SK-N-SH (cell line): ENCODE measurements around the gene ASZ1. TPM values are rescaled to one million over a fixed set of nuclear protein-coding genes. Genes with fewer than 3 reads are reported as not detected.

Source experiments
- CTCF ChIA-PET: fragments of 300-600, 350-600 bp; formaldehyde crosslinking; extraction: SDS; loops from one replicate; lab custom pipeline; 2021; lab: Yijun Ruan, JAX
- POLR2A ChIA-PET: fragments of 350-600 bp; sonication (Branson Sonifier 250); formaldehyde crosslinking; extraction: SDS; loops from one replicate; lab custom pipeline; 2020; ENCODE audit warnings: antibody characterized with exemption, inconsistent platforms; lab: Yijun Ruan, JAX
- DNase-seq: peaks from one replicate; pipeline ENCODE4 v3.0.0; 2012
- H2AFZ ChIP-seq: fragments of 200-600 bp; sonication (generic); 2 replicates; pipeline ENCODE4 v1.8.1; 2016; ENCODE audit warnings: antibody characterized with exemption, mild to moderate bottlenecking, low read depth
- H3F3A ChIP-seq: fragments of 200-600 bp; sonication (generic); replicated peaks from 2 replicates; pipeline ENCODE3; 2016; ENCODE audit warnings: antibody characterized with exemption, mild to moderate bottlenecking; ENCODE audit not compliant: insufficient read depth
- H3K27ac ChIP-seq, 2 experiments: fragments of 200-500 bp in 1 of 2; fragments of 200-600 bp in 1 of 2; sonication (Bioruptor generic) in 1 of 2; sonication (generic), shearing (Covaris generic) in 1 of 2; 2 replicates each; pipeline versions ENCODE4 v1.5.1 to v1.6.1; 2014 to 2016; ENCODE audit warnings: low read depth in 2 of 2, inconsistent platforms in 1 of 2, low read length in 1 of 2, mild to moderate bottlenecking in 1 of 2, mixed read lengths in 1 of 2
- H3K27me3 ChIP-seq: fragments of 200-600 bp; sonication (generic), shearing (Covaris generic); 2 replicates; pipeline ENCODE4 v1.6.1; 2016; ENCODE audit warnings: mixed run types; ENCODE audit not compliant: insufficient read depth
- H3K36me3 ChIP-seq, 2 experiments: fragments of 200-500 bp in 1 of 2; fragments of 200-600 bp in 1 of 2; sonication (Bioruptor generic) in 1 of 2; sonication (generic) in 1 of 2; replicated peaks in 1 of 2; 2 replicates each; pipeline versions ENCODE3 to v1.5.1; 2014 to 2016; ENCODE audit warnings: low read length in 1 of 2, mild to moderate bottlenecking in 1 of 2; ENCODE audit not compliant: insufficient read depth in 2 of 2, control insufficient read depth in 1 of 2
- H3K4me1 ChIP-seq, 2 experiments: fragments of 200-500 bp in 1 of 2; fragments of 200-600 bp in 1 of 2; sonication (Bioruptor generic) in 1 of 2; sonication (generic), shearing (Covaris generic) in 1 of 2; 2 replicates each; pipeline versions ENCODE4 v1.5.1 to v1.6.1; 2014 to 2016; ENCODE audit warnings: low read depth in 1 of 2, low read length in 1 of 2, mixed run types in 1 of 2; ENCODE audit not compliant: insufficient read depth in 2 of 2, control insufficient read depth in 1 of 2
- H3K4me2 ChIP-seq: fragments of 200-600 bp; sonication (generic), shearing (Covaris generic); 2 replicates; pipeline ENCODE4 v1.6.1; 2017; ENCODE audit warnings: mixed run types
- H3K4me3 ChIP-seq, 2 experiments: fragments of 200-500 bp in 1 of 2; fragments of 200-600 bp in 1 of 2; sonication (Bioruptor generic) in 1 of 2; sonication (generic), shearing (Covaris generic) in 1 of 2; 2 replicates each; pipeline versions ENCODE4 v1.5.1 to v1.8.1; 2014 to 2016; ENCODE audit warnings: low read depth in 2 of 2, inconsistent platforms in 1 of 2, low read length in 1 of 2, mild to moderate bottlenecking in 1 of 2, mixed read lengths in 1 of 2, moderate library complexity in 1 of 2
- H3K79me2 ChIP-seq: fragments of 200-600 bp; sonication (generic); 2 replicates; pipeline ENCODE4 v1.8.1; 2017; ENCODE audit warnings: mild to moderate bottlenecking; ENCODE audit not compliant: insufficient read depth
- H3K9ac ChIP-seq: fragments of 200-600 bp; sonication (generic); 2 replicates; pipeline ENCODE4 v1.6.1; 2017; ENCODE audit warnings: mixed run types
- H3K9me2 ChIP-seq: fragments of 200-600 bp; sonication (generic); 2 replicates; pipeline ENCODE4 v1.6.1; 2017; ENCODE audit warnings: mixed run types
- H3K9me3 ChIP-seq: fragments of 200-600 bp; sonication (generic); 2 replicates; pipeline ENCODE4 v1.6.1; 2017; ENCODE audit warnings: mixed run types, mild to moderate bottlenecking, moderate library complexity
- H4K20me1 ChIP-seq: fragments of 200-600 bp; sonication (generic); 2 replicates; pipeline ENCODE4 v1.6.1; 2017; ENCODE audit warnings: mild to moderate bottlenecking, mixed run types; ENCODE audit not compliant: insufficient read depth
- CHD2 ChIP-seq: fragments of 150-350 bp; IDR thresholded peaks from 2 replicates; pipeline ENCODE4 v1.6.1; 2018; ENCODE audit warnings: low read length; ENCODE audit not compliant: partially characterized antibody
- ELF1 ChIP-seq: IDR thresholded peaks from 2 replicates; pipeline ENCODE4 v1.4.0; 2012
- EZH2phosphoT487 ChIP-seq: fragments of 200-600 bp; sonication (generic); IDR thresholded peaks from 2 replicates; pipeline ENCODE4 v1.6.1; 2017; ENCODE audit warnings: low read depth, mixed run types, mild to moderate bottlenecking, antibody characterized with exemption, moderate library complexity, borderline replicate concordance
- FOSL2 ChIP-seq: IDR thresholded peaks from 2 replicates; pipeline ENCODE4 v1.4.0; 2012; ENCODE audit warnings: low read depth, mild to moderate bottlenecking, moderate library complexity, borderline replicate concordance
- MEF2A ChIP-seq: IDR thresholded peaks from 2 replicates; pipeline ENCODE4 v1.4.0; 2012; ENCODE audit warnings: low read depth, borderline replicate concordance
- NFIC ChIP-seq: IDR thresholded peaks from 2 replicates; pipeline ENCODE4 v1.4.0; 2012; ENCODE audit warnings: borderline replicate concordance
- POLR2AphosphoS5 ChIP-seq: IDR thresholded peaks from 2 replicates; pipeline ENCODE4 v1.6.1; 2012; ENCODE audit warnings: low read depth, low read length
- RCOR1 ChIP-seq: fragments of 150-350 bp; IDR thresholded peaks from 2 replicates; pipeline ENCODE4 v1.6.1; 2017; ENCODE audit warnings: antibody characterized with exemption, low read length
- SMC3 ChIP-seq: IDR thresholded peaks from 2 replicates; pipeline ENCODE4 v1.6.1; 2012; ENCODE audit warnings: low read depth, low read length, improper control_type of control experiment
- TAF1 ChIP-seq: IDR thresholded peaks from 2 replicates; pipeline ENCODE4 v1.6.1; 2012; ENCODE audit warnings: low read depth, mild to moderate bottlenecking, low read length, moderate library complexity, borderline replicate concordance
- TCF12 ChIP-seq: IDR thresholded peaks from 2 replicates; pipeline ENCODE4 v1.4.0; 2012
- USF2 ChIP-seq: fragments of 150-350 bp; IDR thresholded peaks from 2 replicates; pipeline ENCODE4 v1.6.1; 2017; ENCODE audit warnings: antibody characterized with exemption, low read length, low read depth, borderline replicate concordance
- WGBS: methylation state at CpG from one replicate; pipeline ENCODE4 v1.1.6; 2017; ENCODE audit warnings: low lambda C conversion rate; 5-methylcytosine and 5-hydroxymethylcytosine counted together
- polyA plus RNA-seq, 3 experiments: library from polyadenylated mRNA; depleted of rRNA; stranded (reverse); fragments of >200 nt; gene quantifications; 2 replicates each; pipeline ENCODE4 v1.2.3, GENCODE V29; 2012
- TF ChIP-seq, protein P1 (sequence below): IDR thresholded peaks from 2 replicates; pipeline ENCODE4; 2012
- TF ChIP-seq, protein P2 (sequence below): fragments of 200-600 bp; sonication (generic); IDR thresholded peaks from 2 replicates; pipeline ENCODE4 v1.6.1; 2017; ENCODE audit warnings: antibody characterized with exemption, mild to moderate bottlenecking, moderate library complexity

ASZ1 gene
- polyA plus RNA-seq, 1 of the 3 experiments (the other 2 are of a cell fraction) = not detected

- TF ChIP-seq, protein P1, sequence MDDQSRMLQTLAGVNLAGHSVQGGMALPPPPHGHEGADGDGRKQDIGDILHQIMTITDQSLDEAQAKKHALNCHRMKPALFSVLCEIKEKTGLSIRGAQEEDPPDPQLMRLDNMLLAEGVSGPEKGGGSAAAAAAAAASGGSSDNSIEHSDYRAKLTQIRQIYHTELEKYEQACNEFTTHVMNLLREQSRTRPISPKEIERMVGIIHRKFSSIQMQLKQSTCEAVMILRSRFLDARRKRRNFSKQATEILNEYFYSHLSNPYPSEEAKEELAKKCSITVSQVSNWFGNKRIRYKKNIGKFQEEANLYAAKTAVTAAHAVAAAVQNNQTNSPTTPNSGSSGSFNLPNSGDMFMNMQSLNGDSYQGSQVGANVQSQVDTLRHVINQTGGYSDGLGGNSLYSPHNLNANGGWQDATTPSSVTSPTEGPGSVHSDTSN = no peak
- no peak for TF ChIP-seq TCF12
- TF ChIP-seq, protein P2, sequence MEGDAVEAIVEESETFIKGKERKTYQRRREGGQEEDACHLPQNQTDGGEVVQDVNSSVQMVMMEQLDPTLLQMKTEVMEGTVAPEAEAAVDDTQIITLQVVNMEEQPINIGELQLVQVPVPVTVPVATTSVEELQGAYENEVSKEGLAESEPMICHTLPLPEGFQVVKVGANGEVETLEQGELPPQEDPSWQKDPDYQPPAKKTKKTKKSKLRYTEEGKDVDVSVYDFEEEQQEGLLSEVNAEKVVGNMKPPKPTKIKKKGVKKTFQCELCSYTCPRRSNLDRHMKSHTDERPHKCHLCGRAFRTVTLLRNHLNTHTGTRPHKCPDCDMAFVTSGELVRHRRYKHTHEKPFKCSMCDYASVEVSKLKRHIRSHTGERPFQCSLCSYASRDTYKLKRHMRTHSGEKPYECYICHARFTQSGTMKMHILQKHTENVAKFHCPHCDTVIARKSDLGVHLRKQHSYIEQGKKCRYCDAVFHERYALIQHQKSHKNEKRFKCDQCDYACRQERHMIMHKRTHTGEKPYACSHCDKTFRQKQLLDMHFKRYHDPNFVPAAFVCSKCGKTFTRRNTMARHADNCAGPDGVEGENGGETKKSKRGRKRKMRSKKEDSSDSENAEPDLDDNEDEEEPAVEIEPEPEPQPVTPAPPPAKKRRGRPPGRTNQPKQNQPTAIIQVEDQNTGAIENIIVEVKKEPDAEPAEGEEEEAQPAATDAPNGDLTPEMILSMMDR = no peak
- TF ChIP-seq CHD2 = no peak
These were observed 77.7 kb downstream of the ASZ1 start (continued) for GRCh38 chr7:117349570-117349969.

DNA sequence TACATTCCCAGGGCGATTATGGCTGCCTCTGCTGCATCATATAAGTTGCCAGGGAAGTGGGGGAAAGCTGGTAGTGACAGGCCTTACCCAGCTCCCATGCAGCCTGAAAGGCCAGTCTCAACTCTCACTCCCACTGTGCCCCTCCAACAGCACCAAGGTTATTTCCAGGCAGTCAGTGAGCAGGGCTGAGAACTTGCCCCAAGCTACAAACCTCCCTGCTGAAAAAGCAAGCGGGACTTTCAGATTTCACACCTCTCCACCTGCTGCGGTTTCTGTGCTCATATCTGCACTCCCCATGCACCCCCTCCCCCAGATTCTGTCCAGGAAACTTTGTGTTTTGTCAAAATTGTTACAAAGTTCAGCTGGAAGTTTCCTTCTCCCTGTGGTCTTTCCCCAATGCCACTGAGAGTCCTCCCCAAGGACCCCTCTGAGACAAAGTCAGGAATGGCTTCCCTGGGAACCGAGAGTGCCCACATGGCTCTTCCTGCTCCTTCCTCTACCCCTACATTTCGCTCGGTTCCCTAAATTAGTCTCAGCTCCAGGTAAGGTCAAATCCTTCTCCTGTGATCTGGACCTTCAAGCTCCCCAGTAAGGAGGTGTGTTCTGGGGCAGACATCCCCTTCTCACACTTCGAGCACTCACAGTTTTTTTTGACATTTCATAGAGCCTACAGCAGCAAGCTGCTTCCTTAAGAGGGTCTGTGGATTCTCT lies 79.2 kb downstream of the ASZ1 start:
- no peaks in the 10 kb centered on the region for H3K9me2 ChIP-seq

DNA sequence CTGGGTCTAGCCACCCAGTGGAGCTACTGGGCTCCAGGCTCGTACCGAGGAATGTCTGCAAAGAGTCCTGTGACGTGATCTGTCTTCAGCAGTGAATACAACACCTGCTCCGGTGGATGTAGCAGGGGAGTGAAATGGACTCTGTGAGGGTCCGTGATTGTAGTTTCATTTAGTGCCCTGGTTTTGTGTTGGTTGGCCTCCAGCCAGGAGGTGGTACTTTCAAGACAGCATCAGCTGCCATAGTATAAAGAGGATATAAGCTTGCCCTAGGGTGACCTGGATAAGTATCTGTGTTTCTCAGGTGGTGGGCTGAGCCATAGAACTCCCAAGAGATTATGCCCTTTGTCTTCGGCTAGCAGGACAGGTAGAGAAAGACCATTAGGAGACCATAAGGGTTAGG lies 79.8 kb downstream of the ASZ1 start:
- Histone ChIP-seq H3K79me2 (no peaks in the 10 kb centered on the region), H3K27me3 (peaks cover 18% of the 10 kb centered on the region), H3F3A (no peaks in the 10 kb centered on the region), H3K4me2 (no peak overlapping the region), H3K9me3 (no peaks in the 10 kb centered on the region), H2AFZ (no peak overlapping the region), H3K9ac (no peak overlapping the region), H4K20me1 (no peaks in the 10 kb centered on the region), H3K4me3 (no peak overlapping the region), H3K36me3 (no peaks in the 10 kb centered on the region), H3K4me1 (no peaks in the 10 kb centered on the region), H3K27ac (no peak overlapping the region), H3K9me2 (no peaks in the 10 kb centered on the region)
- DNase-seq = no peak
- POLR2A ChIA-PET = no interaction called here
- 2% methylated on average over 6 of the region's 6 CpGs for WGBS
- TF ChIP-seq ELF1 = no peak
- TF ChIP-seq, protein P2 = no peak
- no peak for TF ChIP-seq MEF2A
- TF ChIP-seq NFIC = no peak
- TF ChIP-seq USF2 = no peak
- no peak for TF ChIP-seq SMC3
- CTCF ChIA-PET = interaction anchor here (0.8 to 1.6 kb wide), 2 partner anchors 13 to 135 kb away, joined by 5 to 8 read pairs; no protein-coding TSS in a partner anchor

More for the DNA sequence above, 79.2 kb downstream of the ASZ1 start:
- no peaks in the 10 kb centered on the region for H3F3A ChIP-seq
- ChIA-PET CTCF (interaction anchor here (0.7 to 1.6 kb wide), 2 partner anchors 11 to 14 kb away, joined by 3 to 8 read pairs; no protein-coding TSS in a partner anchor), POLR2A (no interaction called here)
- H3K27ac ChIP-seq = no peak overlapping the region
- H3K9ac ChIP-seq = no peak overlapping the region
- H2AFZ ChIP-seq = no peak overlapping the region
- H3K27me3 ChIP-seq = peaks cover 18% of the 10 kb centered on the region
- TF ChIP-seq FOSL2 = no peak
- no peak for TF ChIP-seq SMC3
- TF ChIP-seq RCOR1 = no peak
- TF ChIP-seq TAF1 = no peak
- TF ChIP-seq POLR2AphosphoS5 = no peak
- TF ChIP-seq EZH2phosphoT487 = no peak
- TF ChIP-seq CHD2 = no peak
- H3K4me2 ChIP-seq = no peak overlapping the region
- H3K36me3 ChIP-seq = no peaks in the 10 kb centered on the region
- DNase-seq = no peak
- H4K20me1 ChIP-seq = no peaks in the 10 kb centered on the region
- H3K4me1 ChIP-seq = no peaks in the 10 kb centered on the region
- WGBS = 11% methylated on average over 7 of the region's 7 CpGs
- no peaks in the 10 kb centered on the region for H3K9me3 ChIP-seq
- H3K4me3 ChIP-seq = no peak overlapping the region
- no peaks in the 10 kb centered on the region for H3K79me2 ChIP-seq
